Prostate gland (tissue), 2 donors: ENCODE data around the gene FRYL.

Source experiments
- POLR2A ChIP-seq: fragments of 450-650 bp; IDR thresholded peaks from one replicate; pipeline ENCODE4 v1.6.1; 2016; ENCODE audit warnings: antibody characterized with exemption, mild to moderate bottlenecking
- POLR2AphosphoS5 ChIP-seq: sonication (generic); formaldehyde crosslinking; IDR thresholded peaks from one replicate; pipeline ENCODE4 v1.6.1; 2017; ENCODE audit warnings: antibody characterized with exemption
- TF ChIP-seq, protein P1 (sequence below), 4 experiments: fragments of 200-600 bp in 2 of 4; fragments of 450-650 bp in 2 of 4; sonication (generic) in 2 of 4; IDR thresholded peaks; 1 replicate in 3 of 4; 2 replicates in 1 of 4; pipeline ENCODE4 v1.5.1; 2016 to 2019; ENCODE audit warnings: antibody characterized with exemption in 4 of 4, mild to moderate bottlenecking in 2 of 4, moderate library complexity in 2 of 4

- TF ChIP-seq, protein P1, sequence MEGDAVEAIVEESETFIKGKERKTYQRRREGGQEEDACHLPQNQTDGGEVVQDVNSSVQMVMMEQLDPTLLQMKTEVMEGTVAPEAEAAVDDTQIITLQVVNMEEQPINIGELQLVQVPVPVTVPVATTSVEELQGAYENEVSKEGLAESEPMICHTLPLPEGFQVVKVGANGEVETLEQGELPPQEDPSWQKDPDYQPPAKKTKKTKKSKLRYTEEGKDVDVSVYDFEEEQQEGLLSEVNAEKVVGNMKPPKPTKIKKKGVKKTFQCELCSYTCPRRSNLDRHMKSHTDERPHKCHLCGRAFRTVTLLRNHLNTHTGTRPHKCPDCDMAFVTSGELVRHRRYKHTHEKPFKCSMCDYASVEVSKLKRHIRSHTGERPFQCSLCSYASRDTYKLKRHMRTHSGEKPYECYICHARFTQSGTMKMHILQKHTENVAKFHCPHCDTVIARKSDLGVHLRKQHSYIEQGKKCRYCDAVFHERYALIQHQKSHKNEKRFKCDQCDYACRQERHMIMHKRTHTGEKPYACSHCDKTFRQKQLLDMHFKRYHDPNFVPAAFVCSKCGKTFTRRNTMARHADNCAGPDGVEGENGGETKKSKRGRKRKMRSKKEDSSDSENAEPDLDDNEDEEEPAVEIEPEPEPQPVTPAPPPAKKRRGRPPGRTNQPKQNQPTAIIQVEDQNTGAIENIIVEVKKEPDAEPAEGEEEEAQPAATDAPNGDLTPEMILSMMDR (IDR thresholded peaks at IDR 0.05) = no peak
- TF ChIP-seq POLR2AphosphoS5 = no peak
- no peak for TF ChIP-seq POLR2A
These were observed 92.6 kb downstream of the FRYL start for GRCh38 chr4:48687313-48688051.
